GM23248 (cell line): ENCODE results near the gene NSD1.

Source experiments
- EZH2 ChIP-seq: fragments of 200-600 bp; sonication (generic); IDR thresholded peaks from 2 replicates; pipeline ENCODE4 v1.6.1; 2018; ENCODE audit warnings: antibody characterized with exemption, mild to moderate bottlenecking; ENCODE audit not compliant: insufficient read depth, poor library complexity, severe bottlenecking
- EZH2phosphoT487 ChIP-seq: fragments of 200-600 bp; sonication (generic); IDR thresholded peaks from 2 replicates; pipeline ENCODE4 v1.6.1; 2018; ENCODE audit warnings: antibody characterized with exemption, moderate library complexity, mild to moderate bottlenecking, low read depth; ENCODE audit not compliant: insufficient read depth

DNA sequence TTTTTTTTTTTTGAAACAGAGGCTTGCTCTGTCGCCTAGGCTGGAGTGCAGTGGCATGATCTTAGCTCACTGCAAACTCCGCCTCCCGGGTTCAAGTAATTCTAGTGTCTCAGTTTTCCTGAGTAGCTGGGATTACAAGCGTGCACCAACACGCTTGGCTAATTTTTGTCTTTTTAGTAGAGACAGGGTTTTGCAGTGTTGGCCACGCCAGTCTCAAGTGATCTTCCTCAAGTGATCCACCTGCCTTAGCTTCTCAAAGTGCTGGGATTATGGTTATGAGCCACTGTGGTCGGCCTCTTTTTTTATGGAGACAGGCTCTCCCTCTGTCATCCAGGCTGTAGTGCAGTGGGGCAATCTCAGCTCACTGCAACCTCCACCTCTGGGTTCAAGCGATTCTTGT lies 87.0 kb downstream of the NSD1 start:
- TF ChIP-seq EZH2: no peak
- no peak for TF ChIP-seq EZH2phosphoT487
